PC-9 (cell line): ENCODE data around the gene FBXL13. TPM values are rescaled to one million over a fixed set of nuclear protein-coding genes. Genes with fewer than 3 reads are reported as not detected.

Source experiments
- BruUV-seq: library from RNA; stranded (reverse); fragments of 400-500 nt; replicated peaks from 2 replicates; lab custom pipeline; 2021; lab: Mats Ljungman, UMichigan
- CTCF ChIA-PET: fragments of 300-600 bp; sonication (Branson Sonifier 250); formaldehyde crosslinking; loops from one replicate; lab custom pipeline; 2022; ENCODE audit warnings: antibody characterized with exemption; lab: Charles Lee
- POLR2A ChIA-PET: fragments of 300-600 bp; sonication (Branson Sonifier 250); formaldehyde crosslinking; loops from one replicate; lab custom pipeline; 2022; ENCODE audit warnings: antibody characterized with exemption; ENCODE audit not compliant: unreplicated experiment; lab: Charles Lee
- DNase-seq, 2 experiments: peaks; one replicate each; pipeline versions ENCODE4 v3.0.0 to v3.0.0-alpha.2; 2015 to 2022; ENCODE audit warnings: mixed read lengths in 1 of 2
- H2AFZ ChIP-seq: fragments of 200-600 bp; sonication (generic); 2 replicates; pipeline ENCODE4 v1.8.1; 2017; ENCODE audit warnings: antibody characterized with exemption
- H3F3A ChIP-seq: fragments of 200-600 bp; sonication (generic); 2 replicates; pipeline ENCODE4 v1.8.1; 2017; ENCODE audit warnings: antibody characterized with exemption, mild to moderate bottlenecking, low read depth; ENCODE audit not compliant: insufficient read depth
- H3K27ac ChIP-seq: fragments of 200-600 bp; sonication (generic); 2 replicates; pipeline ENCODE4 v1.6.1; 2016; ENCODE audit warnings: mixed run types
- H3K27me3 ChIP-seq: fragments of 200-600 bp; sonication (generic); 2 replicates; pipeline ENCODE4 v1.6.1; 2016; ENCODE audit warnings: low read depth, mixed run types; ENCODE audit not compliant: insufficient read depth
- H3K36me3 ChIP-seq: fragments of 200-600 bp; sonication (generic); 2 replicates; pipeline ENCODE4 v1.6.1; 2016; ENCODE audit warnings: low read depth, mixed run types
- H3K4me1 ChIP-seq: fragments of 200-600 bp; sonication (generic); replicated peaks from 2 replicates; pipeline ENCODE4 v1.6.1; 2016; ENCODE audit warnings: mixed run types; ENCODE audit not compliant: insufficient read depth
- H3K4me2 ChIP-seq: fragments of 200-600 bp; sonication (generic); 2 replicates; pipeline ENCODE4 v1.6.1; 2017; ENCODE audit warnings: mixed run types
- H3K4me3 ChIP-seq: fragments of 200-600 bp; sonication (generic); 2 replicates; pipeline ENCODE4 v1.6.1; 2016; ENCODE audit warnings: mixed run types
- H3K79me2 ChIP-seq: fragments of 200-600 bp; sonication (generic); 2 replicates; pipeline ENCODE4 v1.6.1; 2017; ENCODE audit warnings: low read depth, mixed run types
- H3K9me2 ChIP-seq: fragments of 200-600 bp; sonication (generic); 2 replicates; pipeline ENCODE4 v1.8.1; 2017; ENCODE audit warnings: mild to moderate bottlenecking; ENCODE audit not compliant: insufficient read depth
- H3K9me3 ChIP-seq: fragments of 200-600 bp; sonication (generic); 2 replicates; pipeline ENCODE4 v1.8.1; 2016; ENCODE audit warnings: low read depth; ENCODE audit not compliant: insufficient read depth
- H4K20me1 ChIP-seq: fragments of 200-600 bp; sonication (generic); 2 replicates; pipeline ENCODE4 v1.8.1; 2017; ENCODE audit not compliant: insufficient read depth
- EZH2 ChIP-seq: fragments of 200-600 bp; sonication (generic); IDR thresholded peaks from 2 replicates; pipeline ENCODE4 v1.8.0; 2017; ENCODE audit warnings: antibody characterized with exemption, low read depth
- intact Hi-C: fragments of 100-400 bp; cut with micrococcal nuclease; formaldehyde crosslinking; loops from one replicate; pipeline ENCODE4 v1.10.0; 2022; ENCODE audit not compliant: unreplicated experiment
- total RNA-seq: library from RNA; stranded (reverse); gene quantifications from 2 replicates; pipeline ENCODE4 v1.2.3, GENCODE V29; 2021
- TF ChIP-seq, protein P1 (sequence below): fragments of 200-600 bp; sonication (generic); conservative IDR thresholded peaks from 2 replicates; pipeline ENCODE4 v1.6.1; 2017; ENCODE audit warnings: mixed run types, antibody characterized with exemption, mild to moderate bottlenecking, moderate library complexity

The FBXL13 gene
- total RNA-seq, 1 experiment from 2014 or later, result 19.4 TPM

DNA sequence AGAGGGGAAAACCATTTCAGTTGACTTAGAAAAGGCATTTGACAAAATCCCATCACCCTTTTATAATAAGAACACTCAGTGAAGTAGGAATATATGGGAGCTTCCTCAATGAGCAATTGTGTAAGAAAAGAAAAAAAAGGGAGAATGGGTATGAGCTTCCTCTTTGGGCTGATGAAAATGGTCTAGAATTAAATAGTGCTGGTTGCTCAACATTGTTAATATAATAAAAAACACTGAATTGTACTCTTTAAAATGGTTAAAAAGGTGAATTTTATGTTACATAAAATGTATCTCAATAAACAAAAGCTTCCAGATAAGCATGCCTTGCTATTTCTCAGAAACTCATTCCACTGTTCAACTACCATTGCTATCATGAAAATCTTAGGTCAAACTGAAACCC, 121.2 kb downstream of the FBXL13 start:
- Histone ChIP-seq H3K4me2 (no peak overlapping the region), H3F3A (no peaks in the 10 kb centered on the region), H3K4me3 (no peak overlapping the region), H3K9me2 (no peaks in the 10 kb centered on the region), H3K36me3 (no peaks in the 10 kb centered on the region), H3K27me3 (no peaks in the 10 kb centered on the region), H3K9me3 (no peaks in the 10 kb centered on the region; the same call in 1 of the 2 replicates), H3K4me1 (no peaks in the 10 kb centered on the region), H3K79me2 (no peaks in the 10 kb centered on the region), H2AFZ (no peak overlapping the region), H4K20me1 (no peaks in the 10 kb centered on the region), H3K27ac (no peak overlapping the region)
- BruUV-seq, result no TSS peak
- no peak for TF ChIP-seq EZH2
- TF ChIP-seq, protein P1, sequence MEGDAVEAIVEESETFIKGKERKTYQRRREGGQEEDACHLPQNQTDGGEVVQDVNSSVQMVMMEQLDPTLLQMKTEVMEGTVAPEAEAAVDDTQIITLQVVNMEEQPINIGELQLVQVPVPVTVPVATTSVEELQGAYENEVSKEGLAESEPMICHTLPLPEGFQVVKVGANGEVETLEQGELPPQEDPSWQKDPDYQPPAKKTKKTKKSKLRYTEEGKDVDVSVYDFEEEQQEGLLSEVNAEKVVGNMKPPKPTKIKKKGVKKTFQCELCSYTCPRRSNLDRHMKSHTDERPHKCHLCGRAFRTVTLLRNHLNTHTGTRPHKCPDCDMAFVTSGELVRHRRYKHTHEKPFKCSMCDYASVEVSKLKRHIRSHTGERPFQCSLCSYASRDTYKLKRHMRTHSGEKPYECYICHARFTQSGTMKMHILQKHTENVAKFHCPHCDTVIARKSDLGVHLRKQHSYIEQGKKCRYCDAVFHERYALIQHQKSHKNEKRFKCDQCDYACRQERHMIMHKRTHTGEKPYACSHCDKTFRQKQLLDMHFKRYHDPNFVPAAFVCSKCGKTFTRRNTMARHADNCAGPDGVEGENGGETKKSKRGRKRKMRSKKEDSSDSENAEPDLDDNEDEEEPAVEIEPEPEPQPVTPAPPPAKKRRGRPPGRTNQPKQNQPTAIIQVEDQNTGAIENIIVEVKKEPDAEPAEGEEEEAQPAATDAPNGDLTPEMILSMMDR, result no peak
- intact Hi-C loops, result no loop called here
- ChIA-PET POLR2A (no interaction called here), CTCF (no interaction called here)
- DNase-seq, result no peak

GRCh38 chr7:102951839-102952238, 122.8 kb downstream of the FBXL13 start:
- H3K4me3 ChIP-seq, result no peak overlapping the region
- TF ChIP-seq, protein P1, result no peak
- no peak for TF ChIP-seq EZH2
- BruUV-seq, result no TSS peak
- intact Hi-C loops, result no loop called here
- H3K9me2 ChIP-seq, result no peaks in the 10 kb centered on the region
- no peaks in the 10 kb centered on the region for H3F3A ChIP-seq
- no peaks in the 10 kb centered on the region; the same call in 1 of the 2 replicates for H3K9me3 ChIP-seq
- no peak overlapping the region for H3K27ac ChIP-seq
- DNase-seq, result no peak
- no peak overlapping the region for H2AFZ ChIP-seq
- H3K36me3 ChIP-seq, result no peaks in the 10 kb centered on the region
- no peaks in the 10 kb centered on the region for H3K79me2 ChIP-seq
- no peaks in the 10 kb centered on the region for H3K4me1 ChIP-seq
- no peaks in the 10 kb centered on the region for H4K20me1 ChIP-seq
- no peaks in the 10 kb centered on the region for H3K27me3 ChIP-seq
- CTCF ChIA-PET, result no interaction called here
- no peak overlapping the region for H3K4me2 ChIP-seq
- POLR2A ChIA-PET, result interaction anchor here (0.7 kb wide), 1 partner anchor 21 kb away, joined by 4 read pairs; no protein-coding TSS in a partner anchor

- Histone ChIP-seq H2AFZ (no peak overlapping the region), H3K36me3 (no peaks in the 10 kb centered on the region), H3K9me2 (no peaks in the 10 kb centered on the region), H3K27me3 (no peaks in the 10 kb centered on the region), H4K20me1 (no peaks in the 10 kb centered on the region), H3K4me2 (no peak overlapping the region), H3K9me3 (no peaks in the 10 kb centered on the region; the same call in 1 of the 2 replicates), H3K79me2 (no peaks in the 10 kb centered on the region), H3K4me1 (no peaks in the 10 kb centered on the region), H3F3A (no peaks in the 10 kb centered on the region), H3K27ac (no peak overlapping the region), H3K4me3 (no peak overlapping the region)
- BruUV-seq, result no TSS peak
- intact Hi-C loops, result no loop called here
- POLR2A ChIA-PET, result no interaction called here
- TF ChIP-seq, protein P1, result no peak
- TF ChIP-seq EZH2, result no peak
- no peak for DNase-seq
- CTCF ChIA-PET, result no interaction called here
Observed at GRCh38 chr7:102944241-102944640, 130.4 kb downstream of the FBXL13 start.
